Aorta (tissue), 5 donors: ENCODE measurements around the gene EFS. TPM values are rescaled to one million over a fixed set of nuclear protein-coding genes. Genes with fewer than 3 reads are reported as not detected.

Source experiments
- ATAC-seq: fragments of 200-7000 bp; cut with Tn5 transposase; one replicate; pipeline ENCODE4 v1.9.1; 2022; ENCODE audit warnings: moderate library complexity; ENCODE audit not compliant: low FRiP score
- DNase-seq, 2 donors: peaks; one replicate each; pipeline ENCODE4 v3.0.0-alpha.2; 2020
- H3K27ac ChIP-seq, 2 donors: one replicate each; pipeline ENCODE4 v1.5.1; 2013; ENCODE audit warnings: low read length in 2 of 2, mild to moderate bottlenecking in 2 of 2, moderate library complexity in 2 of 2, control low read depth in 1 of 2, inconsistent platforms in 1 of 2, low read depth in 1 of 2
- H3K27me3 ChIP-seq, 2 donors: one replicate each; pipeline ENCODE4 v1.6.1; 2013; ENCODE audit warnings: control low read depth in 1 of 2, low read length in 1 of 2, mild to moderate bottlenecking in 1 of 2, moderate library complexity in 1 of 2; ENCODE audit not compliant: insufficient read depth in 2 of 2, control insufficient read depth in 1 of 2
- H3K36me3 ChIP-seq, 2 donors: one replicate each; pipeline ENCODE4 v1.6.1; 2013; ENCODE audit warnings: control low read depth in 1 of 2, low read length in 1 of 2, mild to moderate bottlenecking in 1 of 2; ENCODE audit not compliant: insufficient read depth in 2 of 2, control insufficient read depth in 1 of 2
- H3K4me1 ChIP-seq, 2 donors: one replicate each; pipeline ENCODE4 v1.6.1; 2013; ENCODE audit warnings: low read length in 2 of 2, control low read depth in 1 of 2, mild to moderate bottlenecking in 1 of 2, moderate library complexity in 1 of 2; ENCODE audit not compliant: insufficient read depth in 2 of 2, control insufficient read depth in 1 of 2
- H3K4me3 ChIP-seq, 2 donors: one replicate each; pipeline ENCODE4 v1.5.1; 2013; ENCODE audit warnings: low read length in 2 of 2, control low read depth in 1 of 2, mild to moderate bottlenecking in 1 of 2
- H3K9me3 ChIP-seq: one replicate; pipeline ENCODE4 v1.6.1; 2013; ENCODE audit warnings: mild to moderate bottlenecking, low read length; ENCODE audit not compliant: control insufficient read depth
- WGBS, 2 donors: extraction: QIAGEN DNeasy Blood & Tissue Kit; methylation state at CpG; one replicate each; pipeline ENCODE4 v1.1.7; 2013; 5-methylcytosine and 5-hydroxymethylcytosine counted together
- intact Hi-C, 2 donors: fragments of 100-400 bp; cut with DNase I; formaldehyde crosslinking; loops; one replicate each; pipeline versions ENCODE4 v1.14.2 to v1.15.0; 2022
- microRNA-seq, 2 donors: library from miRNA; unstranded; fragments of <30 nt; microRNA quantifications; one replicate each; pipeline ENCODE4 v1.2.0, GENCODE V29; 2020
- polyA plus RNA-seq, 2 donors: library from polyadenylated mRNA; stranded (reverse); fragments of 200-250 nt; gene quantifications; one replicate each; pipeline ENCODE4 v1.2.3, GENCODE V29; 2013
- total RNA-seq, 2 donors: library from RNA; stranded (reverse); fragmentation: NEBNext Ultra II Directional; extraction: Animal tissue kit (Norgen Biotek cat#: 25700); gene quantifications; one replicate each; pipeline ENCODE4 v1.2.1, GENCODE V29; 2021
- donor health status: healthy with polysubstance abuse.
- donor health status: Bipolar disorder and iron deficiency.
- donor health status: DM: no; HTN: no; CAD: no.
- donor health status: DM: no; HTN: no; CAD: no.
- donor health status: DM: yes; HTN: yes; CAD: no.

EFS gene
- total and polyA plus RNA-seq, 4 donors: 5.5 to 36.7 (median 22.1) TPM

DNA sequence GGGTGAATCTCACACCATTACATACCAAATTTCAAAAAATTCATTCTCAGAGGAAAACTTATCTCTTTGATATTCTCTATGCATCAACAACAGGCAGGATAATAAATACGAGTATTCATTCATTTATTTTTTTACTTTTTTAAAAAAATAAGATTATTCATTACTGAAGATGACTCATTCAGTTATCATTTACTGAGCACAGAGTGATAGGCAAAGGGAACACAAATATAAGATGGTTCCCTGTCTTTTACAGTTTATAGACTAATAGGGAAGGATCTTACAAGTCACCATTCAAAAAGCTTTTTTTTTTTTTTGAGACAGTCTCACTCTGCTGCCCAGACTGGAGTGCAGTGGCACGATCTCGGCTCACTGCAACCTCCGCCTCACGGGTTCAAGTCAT, 48.7 kb downstream of the EFS start:
- Histone ChIP-seq H3K36me3 (no peaks in the 10 kb centered on the region), H3K27me3 (no peaks in the 10 kb centered on the region), H3K27ac (no peak overlapping the region), H3K4me1 (no peaks in the 10 kb centered on the region), H3K4me3 (no peak overlapping the region), H3K9me3 (no peaks in the 10 kb centered on the region)
- intact Hi-C loops: no loop called here
- 83 to 86% methylated on average over 5 of the region's 5 CpGs for WGBS, 2 donors
- DNase-seq: no peak
- no peak for ATAC-seq

DNA sequence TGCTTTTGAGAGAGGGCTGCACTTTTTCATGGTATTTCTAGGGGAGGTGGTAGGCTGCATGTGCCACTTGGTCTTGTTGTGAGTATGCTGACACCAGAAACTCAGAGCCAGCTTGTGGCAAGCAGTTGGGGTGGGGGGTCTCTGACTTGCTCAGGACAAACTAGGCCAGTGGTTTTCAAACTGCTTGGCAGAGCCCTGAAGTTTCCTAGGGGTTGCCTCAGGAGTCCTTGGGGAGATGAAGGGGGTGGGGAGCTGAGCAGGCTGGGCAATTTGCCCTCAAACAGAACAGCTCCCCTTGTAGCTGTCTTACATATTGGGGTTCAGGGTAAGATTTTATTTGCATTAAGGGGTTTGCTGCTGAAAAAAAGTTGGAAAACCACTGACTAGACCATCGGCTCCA, 54.4 kb downstream of the EFS start:
- H3K4me1 ChIP-seq: no peaks in the 10 kb centered on the region
- H3K9me3 ChIP-seq: no peaks in the 10 kb centered on the region
- H3K27ac ChIP-seq: no peak overlapping the region
- no peak for ATAC-seq
- DNase-seq: no peak
- H3K27me3 ChIP-seq: no peaks in the 10 kb centered on the region
- intact Hi-C loops: no loop called here
- no peak overlapping the region for H3K4me3 ChIP-seq
- H3K36me3 ChIP-seq: peaks cover 0 to 3% of the 10 kb centered on the region in 2 donors
- 89 to 92% methylated on average over 1 of the region's 1 CpG for WGBS, 2 donors

DNA sequence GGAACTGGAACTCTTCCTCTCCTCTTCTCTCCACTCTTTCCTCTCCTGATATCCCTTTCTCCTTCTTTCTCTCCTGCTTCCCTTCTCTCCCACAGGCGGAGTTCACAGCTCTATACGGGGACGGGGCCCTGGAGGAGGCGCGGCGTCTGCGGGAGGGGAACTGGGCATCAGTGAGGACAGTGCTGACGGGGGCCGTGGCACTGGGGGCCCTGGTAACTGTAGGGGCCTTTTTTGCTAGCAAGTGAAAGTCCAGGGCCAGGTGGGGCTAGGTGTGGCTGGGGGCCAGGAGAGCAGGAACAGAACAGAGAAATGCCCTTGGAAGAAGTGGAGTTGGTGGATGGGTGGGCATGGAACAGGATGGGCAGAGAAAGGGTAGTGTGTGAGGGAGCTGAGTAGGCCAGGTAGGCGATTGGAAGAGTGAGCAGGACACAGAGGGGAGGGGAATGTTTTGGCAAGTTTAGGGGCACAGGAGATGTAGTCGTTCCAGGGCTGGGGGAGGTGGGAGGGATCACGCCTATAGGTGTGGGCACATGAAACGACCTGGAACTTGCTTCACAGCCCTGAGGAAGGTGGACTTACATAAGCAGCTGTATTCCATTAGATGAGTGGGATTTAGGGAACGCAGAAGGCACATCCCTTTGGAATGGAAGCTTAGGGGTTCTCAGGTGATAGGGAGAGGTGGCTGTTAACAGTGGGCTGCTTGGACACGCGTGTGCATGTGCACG, 56.1 kb downstream of the EFS start:
- WGBS, 2 donors: 79 to 80% methylated on average over 17 of the region's 17 CpGs
- no peaks in the 10 kb centered on the region for H3K27me3 ChIP-seq
- H3K4me1 ChIP-seq: no peaks in the 10 kb centered on the region
- no peak overlapping the region for H3K27ac ChIP-seq
- H3K4me3 ChIP-seq: no peak overlapping the region
- DNase-seq: no peak
- peaks cover 0 to 3% of the 10 kb centered on the region in 2 donors for H3K36me3 ChIP-seq
- no peak for ATAC-seq
- intact Hi-C loops: no loop called here
- no peaks in the 10 kb centered on the region for H3K9me3 ChIP-seq

DNA sequence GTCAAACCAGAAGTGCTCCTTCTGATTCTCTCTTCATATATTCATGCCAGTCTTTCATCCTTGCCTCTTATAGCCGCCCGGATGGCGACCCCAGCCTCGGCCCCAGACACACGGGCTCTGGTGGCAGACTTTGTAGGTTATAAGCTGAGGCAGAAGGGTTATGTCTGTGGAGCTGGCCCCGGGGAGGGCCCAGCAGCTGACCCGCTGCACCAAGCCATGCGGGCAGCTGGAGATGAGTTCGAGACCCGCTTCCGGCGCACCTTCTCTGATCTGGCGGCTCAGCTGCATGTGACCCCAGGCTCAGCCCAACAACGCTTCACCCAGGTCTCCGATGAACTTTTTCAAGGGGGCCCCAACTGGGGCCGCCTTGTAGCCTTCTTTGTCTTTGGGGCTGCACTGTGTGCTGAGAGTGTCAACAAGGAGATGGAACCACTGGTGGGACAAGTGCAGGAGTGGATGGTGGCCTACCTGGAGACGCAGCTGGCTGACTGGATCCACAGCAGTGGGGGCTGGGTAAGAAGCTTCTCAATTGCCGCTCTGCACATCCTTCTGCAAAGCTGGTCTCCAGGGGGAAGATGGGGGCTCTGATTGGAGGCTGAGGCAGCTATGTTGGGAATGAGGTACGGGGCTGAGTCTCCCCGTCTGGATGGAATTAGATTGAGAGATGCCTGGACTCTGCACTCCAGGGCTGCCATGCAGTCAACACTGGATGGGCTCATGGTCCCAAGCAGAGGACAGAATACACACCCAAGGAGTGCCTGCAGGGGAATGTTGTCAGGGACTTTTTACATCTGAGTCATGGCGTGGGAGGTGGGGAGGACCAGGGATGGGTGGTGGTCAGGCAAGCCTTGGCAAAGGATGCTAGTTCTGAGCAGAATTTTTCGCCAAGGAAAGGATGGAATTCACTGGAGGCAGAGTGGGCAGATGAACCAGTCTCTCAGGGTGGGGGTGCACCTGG, 57.0 kb downstream of the EFS start:
- H3K9me3 ChIP-seq: no peaks in the 10 kb centered on the region
- no peak overlapping the region for H3K27ac ChIP-seq
- no peaks in the 10 kb centered on the region for H3K27me3 ChIP-seq
- H3K36me3 ChIP-seq: peaks cover 0 to 3% of the 10 kb centered on the region in 2 donors
- no peaks in the 10 kb centered on the region for H3K4me1 ChIP-seq
- DNase-seq (no peak), ATAC-seq (no peak)
- no peak overlapping the region for H3K4me3 ChIP-seq
- WGBS, 2 donors: 76 to 83% methylated on average over 22 of the region's 22 CpGs
- intact Hi-C loops: no loop called here

DNA sequence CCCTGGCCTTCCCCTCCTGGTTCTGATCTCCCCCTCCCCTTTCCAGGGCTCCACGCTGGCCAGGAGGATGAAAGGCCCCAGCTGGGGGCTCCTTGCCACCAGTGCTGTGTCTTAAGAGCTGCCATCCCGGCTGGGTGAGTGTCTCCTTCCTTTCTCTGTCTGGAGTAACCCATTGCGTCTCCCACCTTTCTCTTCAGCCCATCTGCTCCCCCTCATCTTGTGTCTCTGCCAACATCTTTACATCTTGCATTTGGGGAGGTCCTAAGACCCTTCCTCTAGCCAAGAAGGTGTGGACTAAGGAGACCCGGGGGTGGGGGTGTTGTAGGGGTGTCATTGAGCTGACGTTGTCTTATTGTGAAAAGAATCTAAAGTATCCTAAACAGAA, 57.8 kb downstream of the EFS start:
- intact Hi-C loops: no loop called here

DNA sequence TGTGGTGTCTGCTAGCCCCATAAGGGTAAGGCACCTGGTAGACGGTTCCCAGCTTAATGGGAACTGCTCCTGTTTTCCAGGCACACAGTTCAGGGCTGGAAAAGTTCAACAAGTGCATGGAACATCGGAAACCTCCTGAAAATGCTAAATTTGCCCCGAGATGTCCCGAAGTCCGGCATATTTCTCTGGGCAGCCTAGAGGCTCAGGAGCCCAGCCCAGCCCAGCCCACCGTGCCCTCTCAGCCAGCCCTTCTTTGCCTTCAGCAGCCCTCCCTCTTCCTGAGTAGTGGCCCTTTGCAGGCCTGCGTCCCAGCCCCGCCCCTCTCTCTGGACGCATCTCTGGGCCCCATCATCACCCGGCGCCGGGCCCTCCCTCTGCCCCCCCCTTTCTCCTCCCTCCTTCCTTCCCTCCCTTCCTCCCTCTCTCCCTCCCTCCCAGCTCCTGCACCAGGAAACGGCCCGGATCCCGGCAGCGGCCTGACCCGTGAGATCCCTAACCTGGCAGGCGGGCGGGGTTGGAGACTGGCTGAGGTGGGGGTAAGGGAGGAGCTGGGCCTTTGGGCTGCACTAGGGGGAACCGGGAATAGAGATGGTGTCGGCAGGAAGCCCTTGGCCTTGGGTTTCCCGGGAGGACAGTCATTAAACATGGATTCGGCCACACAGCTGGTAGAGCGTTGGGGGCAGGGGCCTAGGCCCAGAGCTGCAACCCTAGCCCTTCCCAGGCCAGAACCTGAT, 58.4 kb downstream of the EFS start, which contains the start of gene BCL2L2:
Gene BCL2L2 (plus strand): TSS at position 422 of the 734 bp plus-strand sequence. CDS start 935 bp downstream, outside the sequence.
- DNase-seq: peak; percentile 95 to 96
- no peaks in the 10 kb centered on the region for H3K27me3 ChIP-seq
- H3K4me1 ChIP-seq: no peaks in the 10 kb centered on the region
- no peaks in the 10 kb centered on the region for H3K9me3 ChIP-seq
- WGBS, 2 donors: 1% methylated on average over 24 of the region's 24 CpGs
- ATAC-seq: peak; percentile 83
- peak within 1 kb of the TSS; percentile 23 to 93 for H3K27ac ChIP-seq
- peaks cover 0 to 3% of the 10 kb centered on the region in 2 donors for H3K36me3 ChIP-seq
- peak within 1 kb of the TSS; percentile 13 to 31 for H3K4me3 ChIP-seq
- intact Hi-C loops: no loop called here

More for the DNA sequence above, 57.8 kb downstream of the EFS start:
- no peaks in the 10 kb centered on the region for H3K9me3 ChIP-seq
- DNase-seq (no peak), ATAC-seq (no peak)
- no peaks in the 10 kb centered on the region for H3K4me1 ChIP-seq
- H3K36me3 ChIP-seq: peaks cover 0 to 3% of the 10 kb centered on the region in 2 donors
- peak overlapping the region; percentile 13 to 31 for H3K4me3 ChIP-seq
- H3K27me3 ChIP-seq: no peaks in the 10 kb centered on the region
- peak overlapping the region; percentile 23 to 28 for H3K27ac ChIP-seq
- 1 to 2% methylated on average over 5 of the region's 5 CpGs for WGBS, 2 donors

Small RNAs within 50 kb of the gene (microRNA-seq; reads per million reads assigned to microRNA genes)
- gene MIR208A: 5.0 to 44.7 reads per million in 2 donors

Other genes starting within 250 kb of the EFS start
- under 1 TPM; 0.29 to 0.33 TPM for gene CEBPE, start 245.9 kb downstream of the EFS start, total RNA-seq
- gene CEBPE, start 245.9 kb downstream of the EFS start, polyA plus RNA-seq: under 1 TPM in 1 of 2 donors, not detected in 1; 0.13 TPM
- gene SLC7A8, start 181.5 kb downstream of the EFS start, total RNA-seq: 10 to 100 TPM; 20.0 to 31.4 TPM
- gene SLC7A8, start 181.5 kb downstream of the EFS start, polyA plus RNA-seq: 10 to 100 TPM in 1 of 2 donors, 1 to 10 TPM in 1; 8.9 to 11.0 TPM
- gene RNF212B, start 127.2 kb downstream of the EFS start, total RNA-seq: not detected
- not detected for gene RNF212B, start 127.2 kb downstream of the EFS start, polyA plus RNA-seq
- gene HOMEZ, start 79.0 kb downstream of the EFS start, total RNA-seq: 10 to 100 TPM in 1 of 2 donors, 1 to 10 TPM in 1; 5.8 to 10.6 TPM
- gene HOMEZ, start 79.0 kb downstream of the EFS start, polyA plus RNA-seq: 1 to 10 TPM; 1.9 to 2.9 TPM
- 10 to 100 TPM in 1 of 2 donors, 1 to 10 TPM in 1; 9.3 to 13.8 TPM for gene PPP1R3E, start 62.3 kb downstream of the EFS start, total RNA-seq
- gene PPP1R3E, start 62.3 kb downstream of the EFS start, polyA plus RNA-seq: 10 to 100 TPM in 1 of 2 donors, 1 to 10 TPM in 1; 4.9 to 13.3 TPM
- 10 to 100 TPM; 68.6 to 70.7 TPM for gene BCL2L2, start 58.3 kb downstream of the EFS start, total RNA-seq
- gene BCL2L2, start 58.3 kb downstream of the EFS start, polyA plus RNA-seq: 100 to 1,000 TPM in 1 of 2 donors, 10 to 100 TPM in 1; 66.1 to 114 TPM
- 100 to 1,000 TPM; 106 to 139 TPM for gene PABPN1, start 43.7 kb downstream of the EFS start, total RNA-seq
- gene PABPN1, start 43.7 kb downstream of the EFS start, polyA plus RNA-seq: 100 to 1,000 TPM in 1 of 2 donors, 10 to 100 TPM in 1; 57.0 to 226 TPM
- 10 to 100 TPM; 25.8 to 47.8 TPM for gene SLC22A17, start 12.3 kb downstream of the EFS start, total RNA-seq
- 10 to 100 TPM in 1 of 2 donors, 1 to 10 TPM in 1; 7.5 to 85.8 TPM for gene SLC22A17, start 12.3 kb downstream of the EFS start, polyA plus RNA-seq
- gene IL25, start 7.6 kb upstream of the EFS start, total RNA-seq: not detected
- not detected for gene IL25, start 7.6 kb upstream of the EFS start, polyA plus RNA-seq
- 1 to 10 TPM in 1 of 2 donors, not detected in 1; 4.1 TPM for gene CMTM5, start 11.9 kb upstream of the EFS start, total RNA-seq
- gene CMTM5, start 11.9 kb upstream of the EFS start, polyA plus RNA-seq: 1 to 10 TPM in 1 of 2 donors, under 1 TPM in 1; 0.50 to 1.5 TPM
- gene MYH6, start 43.1 kb upstream of the EFS start, total RNA-seq: not detected
- 10 to 100 TPM in 1 of 2 donors, under 1 TPM in 1; 0.67 to 11.5 TPM for gene MYH6, start 43.1 kb upstream of the EFS start, polyA plus RNA-seq
- gene MYH7, start 70.5 kb upstream of the EFS start, total RNA-seq: not detected
- gene MYH7, start 70.5 kb upstream of the EFS start, polyA plus RNA-seq: 1 to 10 TPM in 1 of 2 donors, under 1 TPM in 1; 0.33 to 1.6 TPM
- 10 to 100 TPM; 30.8 to 34.5 TPM for gene NGDN, start 104.5 kb upstream of the EFS start, total RNA-seq
- gene NGDN, start 104.5 kb upstream of the EFS start, polyA plus RNA-seq: 10 to 100 TPM; 36.6 to 41.7 TPM
- gene ZFHX2, start 186.6 kb upstream of the EFS start, total RNA-seq: 1 to 10 TPM; 1.5 to 4.0 TPM
- 1 to 10 TPM in 1 of 2 donors, under 1 TPM in 1; 0.13 to 2.1 TPM for gene ZFHX2, start 186.6 kb upstream of the EFS start, polyA plus RNA-seq
- gene THTPA, start 191.1 kb upstream of the EFS start, total RNA-seq: 10 to 100 TPM; 13.0 to 13.7 TPM
- gene THTPA, start 191.1 kb upstream of the EFS start, polyA plus RNA-seq: 10 to 100 TPM; 14.0 to 24.0 TPM
- 10 to 100 TPM; 36.9 to 78.6 TPM for gene AP1G2, start 202.6 kb upstream of the EFS start, total RNA-seq
- 10 to 100 TPM; 17.5 to 75.7 TPM for gene AP1G2, start 202.6 kb upstream of the EFS start, polyA plus RNA-seq
- 1 to 10 TPM; 1.5 to 1.7 TPM for gene JPH4, start 213.6 kb upstream of the EFS start, total RNA-seq
- under 1 TPM in 1 of 2 donors, not detected in 1; 0.23 TPM for gene JPH4, start 213.6 kb upstream of the EFS start, polyA plus RNA-seq